Panc1 (cell line): ENCODE measurements around the gene RILPL1.
A peak's percentile ranks its signal among the peaks of the same experiment; 100 is the strongest.

ENCODE experiments used
- CTCF ChIP-seq: fragments of 450-650 bp; IDR thresholded peaks from 2 replicates; pipeline ENCODE4 v1.5.1; 2017; ENCODE audit warnings: mild to moderate bottlenecking
- TF ChIP-seq, protein P1 (sequence below), 2 experiments: IDR thresholded peaks; 2 replicates each; pipeline ENCODE4 v1.6.1; 2011 to 2012; ENCODE audit warnings: low read depth in 2 of 2, control low read depth in 1 of 2, low read length in 1 of 2, mild to moderate bottlenecking in 1 of 2, moderate library complexity in 1 of 2; ENCODE audit not compliant: insufficient read depth in 1 of 2

- TF ChIP-seq CTCF, result no peak
- TF ChIP-seq, protein P1, sequence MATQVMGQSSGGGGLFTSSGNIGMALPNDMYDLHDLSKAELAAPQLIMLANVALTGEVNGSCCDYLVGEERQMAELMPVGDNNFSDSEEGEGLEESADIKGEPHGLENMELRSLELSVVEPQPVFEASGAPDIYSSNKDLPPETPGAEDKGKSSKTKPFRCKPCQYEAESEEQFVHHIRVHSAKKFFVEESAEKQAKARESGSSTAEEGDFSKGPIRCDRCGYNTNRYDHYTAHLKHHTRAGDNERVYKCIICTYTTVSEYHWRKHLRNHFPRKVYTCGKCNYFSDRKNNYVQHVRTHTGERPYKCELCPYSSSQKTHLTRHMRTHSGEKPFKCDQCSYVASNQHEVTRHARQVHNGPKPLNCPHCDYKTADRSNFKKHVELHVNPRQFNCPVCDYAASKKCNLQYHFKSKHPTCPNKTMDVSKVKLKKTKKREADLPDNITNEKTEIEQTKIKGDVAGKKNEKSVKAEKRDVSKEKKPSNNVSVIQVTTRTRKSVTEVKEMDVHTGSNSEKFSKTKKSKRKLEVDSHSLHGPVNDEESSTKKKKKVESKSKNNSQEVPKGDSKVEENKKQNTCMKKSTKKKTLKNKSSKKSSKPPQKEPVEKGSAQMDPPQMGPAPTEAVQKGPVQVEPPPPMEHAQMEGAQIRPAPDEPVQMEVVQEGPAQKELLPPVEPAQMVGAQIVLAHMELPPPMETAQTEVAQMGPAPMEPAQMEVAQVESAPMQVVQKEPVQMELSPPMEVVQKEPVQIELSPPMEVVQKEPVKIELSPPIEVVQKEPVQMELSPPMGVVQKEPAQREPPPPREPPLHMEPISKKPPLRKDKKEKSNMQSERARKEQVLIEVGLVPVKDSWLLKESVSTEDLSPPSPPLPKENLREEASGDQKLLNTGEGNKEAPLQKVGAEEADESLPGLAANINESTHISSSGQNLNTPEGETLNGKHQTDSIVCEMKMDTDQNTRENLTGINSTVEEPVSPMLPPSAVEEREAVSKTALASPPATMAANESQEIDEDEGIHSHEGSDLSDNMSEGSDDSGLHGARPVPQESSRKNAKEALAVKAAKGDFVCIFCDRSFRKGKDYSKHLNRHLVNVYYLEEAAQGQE (IDR thresholded peaks at IDR 0.05; ENCODE audit: insufficient read depth in 1 of 2, low read depth in 2 of 2, low read length in 1 of 2), result 0 out of 4 replicates have a peak, but pooled peaks of 1 of the 2 experiments have one; percentile 51
These were observed 97.2 kb downstream of the RILPL1 start, which contains the start of gene RILPL2 for GRCh38 chr12:123436017-123436964.
